CD4-positive, alpha-beta T cell (primary cell): Measurements from ENCODE around the gene TEX261. TPM values are rescaled to one million over a fixed set of nuclear protein-coding genes. Genes with fewer than 3 reads are reported as not detected.

ENCODE experiments used
- ATAC-seq: fragments of 200-7000 bp; cut with Tn5 transposase; one replicate; pipeline ENCODE4 v1.10.0; 2022; ENCODE audit warnings: mild to moderate bottlenecking; ENCODE audit not compliant: poor library complexity
- CTCF ChIA-PET: fragments of 350-600 bp; sonication (Branson Sonifier 250); formaldehyde crosslinking; loops from one replicate; lab custom pipeline; 2021; ENCODE audit warnings: antibody characterized with exemption, inconsistent platforms; lab: Charles Lee
- POLR2A ChIA-PET: fragments of 350-600 bp; sonication (Branson Sonifier 250); formaldehyde crosslinking; loops from one replicate; lab custom pipeline; 2021; ENCODE audit warnings: antibody characterized with exemption, inconsistent platforms; lab: Charles Lee
- DNase-seq, 14 experiments: peaks; one replicate each; pipeline ENCODE4 v3.0.0-alpha.2; 2013 to 2020; ENCODE audit warnings: mixed read lengths in 2 of 14
- H3K27ac ChIP-seq, 2 donors: one replicate each; pipeline versions ENCODE4 v1.5.1 to v1.7.0; 2013; ENCODE audit warnings: low read length in 2 of 2, low read depth in 1 of 2, mild to moderate bottlenecking in 1 of 2
- H3K27me3 ChIP-seq, 2 experiments: 1 replicate in 1 of 2; 2 replicates in 1 of 2; pipeline versions ENCODE4 v1.6.1 to v1.7.0; 2013; ENCODE audit warnings: low read length in 2 of 2, control low read depth in 1 of 2, mild to moderate bottlenecking in 1 of 2, moderate library complexity in 1 of 2; ENCODE audit not compliant: insufficient read depth in 2 of 2, control insufficient read depth in 1 of 2
- H3K36me3 ChIP-seq: one replicate; pipeline ENCODE4 v1.6.1; 2013; ENCODE audit warnings: low read length, control low read depth; ENCODE audit not compliant: insufficient read depth
- H3K4me1 ChIP-seq: one replicate; pipeline ENCODE4 v1.6.1; 2013; ENCODE audit warnings: low read length, control low read depth; ENCODE audit not compliant: insufficient read depth
- H3K4me3 ChIP-seq: one replicate; pipeline ENCODE4 v1.5.1; 2013; ENCODE audit warnings: mild to moderate bottlenecking, low read length, moderate library complexity
- H3K9me3 ChIP-seq, 2 experiments: 1 replicate in 1 of 2; 2 replicates in 1 of 2; pipeline versions ENCODE4 v1.6.1 to v1.7.0; 2013; ENCODE audit warnings: low read length in 2 of 2, mild to moderate bottlenecking in 2 of 2, control low read depth in 1 of 2, moderate library complexity in 1 of 2; ENCODE audit not compliant: control insufficient read depth in 1 of 2, insufficient read depth in 1 of 2
- H3K27ac Mint-ChIP-seq: one replicate; pipeline ENCODE4 v1.8.0; 2020; ENCODE audit warnings: mixed read lengths
- H3K27me3 Mint-ChIP-seq: one replicate; pipeline ENCODE4 v1.8.0; 2021; ENCODE audit warnings: mixed read lengths
- H3K36me3 Mint-ChIP-seq: one replicate; pipeline ENCODE4 v1.8.0; 2021; ENCODE audit warnings: low read depth, mixed read lengths
- H3K4me1 Mint-ChIP-seq: one replicate; pipeline ENCODE4 v1.8.0; 2021; ENCODE audit warnings: low read depth, mixed read lengths
- H3K4me3 Mint-ChIP-seq: one replicate; pipeline ENCODE4 v1.8.0; 2020; ENCODE audit warnings: mild to moderate bottlenecking, mixed read lengths
- H3K9me3 Mint-ChIP-seq: one replicate; pipeline ENCODE4 v1.8.0; 2020; ENCODE audit warnings: mixed read lengths
- CTCF ChIP-seq: fragments of 200-600 bp; IDR thresholded peaks from one replicate; pipeline ENCODE4 v1.8.0; 2022; ENCODE audit warnings: antibody characterized with exemption, mild to moderate bottlenecking
- intact Hi-C, 2 experiments: fragments of 100-400 bp; cut with DNase I in 1 of 2; cut with micrococcal nuclease in 1 of 2; formaldehyde crosslinking; loops; one replicate each; pipeline versions ENCODE4 v1.15.1 to v1.9.0; 2023 to 2025; cut with DNase I, micrococcal nuclease
- total RNA-seq, 174 experiments: library from RNA in 2 of 174; stranded (reverse) in 2 of 174; gene quantifications; one replicate each; pipeline ENCODE4 v1.2.3 and lab custom pipeline; 2021 to 2026

The TEX261 gene
- total RNA-seq, 2 experiments from 2014 or later = 26.8 to 34.0 TPM

- no peak for TF ChIP-seq CTCF
- Histone ChIP-seq H3K4me3 (no peak overlapping the region), H3K9me3 (no peaks in the 10 kb centered on the region), H3K27me3 (peaks cover 2 to 3% of the 10 kb centered on the region in 2 experiments), H3K4me1 (peaks cover 13% of the 10 kb centered on the region), H3K36me3 (no peaks in the 10 kb centered on the region), H3K27ac (no peak overlapping the region)
- Mint-ChIP-seq H3K4me3 (no peak overlapping the region), H3K4me1 (peaks cover 12% of the 10 kb centered on the region), H3K9me3 (no peaks in the 10 kb centered on the region), H3K27ac (no peak overlapping the region), H3K27me3 (peaks cover 22% of the 10 kb centered on the region), H3K36me3 (no peaks in the 10 kb centered on the region)
- ChIA-PET POLR2A (interaction anchor here (0.5 to 1.1 kb wide), 2 partner anchors 13 to 17 kb away, joined by 3 to 4 read pairs; no protein-coding TSS in a partner anchor), CTCF (interaction anchor here (1.0 to 1.7 kb wide), 17 partner anchors 9 to 643 kb away, joined by 3 to 8 read pairs (median 4); partner anchors contain the start of gene NAGK)
- DNase-seq (peak in 1 of 14 experiments; percentile 15), ATAC-seq (no peak)
- intact Hi-C loops = loop anchor here (1.0 to 2.0 kb wide), 8 partner anchors 76 to 643 kb away; no protein-coding TSS in a partner anchor
These were observed 47.0 kb downstream of the TEX261 start for GRCh38 chr2:70947556-70948184.

- peak; percentile 21 to 78 (median 40) for DNase-seq
- H3K27ac Mint-ChIP-seq = no peak overlapping the region
- Histone ChIP-seq H3K36me3 (no peaks in the 10 kb centered on the region), H3K27ac (no peak overlapping the region), H3K27me3 (peaks cover 2 to 3% of the 10 kb centered on the region in 2 experiments), H3K4me3 (no peak overlapping the region), H3K9me3 (no peaks in the 10 kb centered on the region), H3K4me1 (peaks cover 13% of the 10 kb centered on the region)
- TF ChIP-seq CTCF = peak; percentile 78
- peak; percentile 40 for ATAC-seq
- ChIA-PET CTCF (interaction anchor here (1.0 to 1.7 kb wide), 3 partner anchors 27 to 73 kb away, joined by 3 to 7 read pairs (median 3); no protein-coding TSS in a partner anchor), POLR2A (no interaction called here)
- peaks cover 12% of the 10 kb centered on the region for H3K4me1 Mint-ChIP-seq
- H3K9me3 Mint-ChIP-seq = no peaks in the 10 kb centered on the region
- H3K27me3 Mint-ChIP-seq = peaks cover 22% of the 10 kb centered on the region
- H3K36me3 Mint-ChIP-seq = no peaks in the 10 kb centered on the region
- H3K4me3 Mint-ChIP-seq = no peak overlapping the region
- intact Hi-C loops = loop anchor here (1.0 to 2.0 kb wide), 7 partner anchors 76 to 640 kb away; no protein-coding TSS in a partner anchor
These were observed 47.7 kb downstream of the TEX261 start for GRCh38 chr2:70946832-70947442.

- no peaks in the 10 kb centered on the region for H3K9me3 ChIP-seq
- CTCF ChIA-PET = no interaction called here
- H3K36me3 ChIP-seq = no peaks in the 10 kb centered on the region
- peaks cover 12% of the 10 kb centered on the region for H3K4me1 Mint-ChIP-seq
- H3K36me3 Mint-ChIP-seq = no peaks in the 10 kb centered on the region
- ATAC-seq (no peak), DNase-seq (peak in 1 of 14 experiments; percentile 21)
- POLR2A ChIA-PET = no interaction called here
- no peak overlapping the region for H3K27ac ChIP-seq
- no peaks in the 10 kb centered on the region for H3K9me3 Mint-ChIP-seq
- TF ChIP-seq CTCF = no peak
- peaks cover 24% of the 10 kb centered on the region for H3K27me3 Mint-ChIP-seq
- peaks cover 13% of the 10 kb centered on the region for H3K4me1 ChIP-seq
- intact Hi-C loops = no loop called here
- no peak overlapping the region for H3K4me3 ChIP-seq
- H3K27me3 ChIP-seq = peaks cover 3 to 4% of the 10 kb centered on the region in 2 experiments
- no peak overlapping the region for H3K4me3 Mint-ChIP-seq
- H3K27ac Mint-ChIP-seq = no peak overlapping the region
These were observed 50.5 kb downstream of the TEX261 start for GRCh38 chr2:70944111-70944690.
